SH-SY5Y (cell line): ENCODE data around the gene RAD9A.

Experiments used
- GATA2 ChIP-seq: IDR thresholded peaks from 2 replicates; pipeline ENCODE4 v1.6.1; 2011; ENCODE audit warnings: mild to moderate bottlenecking, low read depth, low read length
- GATA3 ChIP-seq: IDR thresholded peaks from 2 replicates; pipeline ENCODE4 v1.6.1; 2011; ENCODE audit warnings: low read depth, mild to moderate bottlenecking, low read length, moderate library complexity

DNA sequence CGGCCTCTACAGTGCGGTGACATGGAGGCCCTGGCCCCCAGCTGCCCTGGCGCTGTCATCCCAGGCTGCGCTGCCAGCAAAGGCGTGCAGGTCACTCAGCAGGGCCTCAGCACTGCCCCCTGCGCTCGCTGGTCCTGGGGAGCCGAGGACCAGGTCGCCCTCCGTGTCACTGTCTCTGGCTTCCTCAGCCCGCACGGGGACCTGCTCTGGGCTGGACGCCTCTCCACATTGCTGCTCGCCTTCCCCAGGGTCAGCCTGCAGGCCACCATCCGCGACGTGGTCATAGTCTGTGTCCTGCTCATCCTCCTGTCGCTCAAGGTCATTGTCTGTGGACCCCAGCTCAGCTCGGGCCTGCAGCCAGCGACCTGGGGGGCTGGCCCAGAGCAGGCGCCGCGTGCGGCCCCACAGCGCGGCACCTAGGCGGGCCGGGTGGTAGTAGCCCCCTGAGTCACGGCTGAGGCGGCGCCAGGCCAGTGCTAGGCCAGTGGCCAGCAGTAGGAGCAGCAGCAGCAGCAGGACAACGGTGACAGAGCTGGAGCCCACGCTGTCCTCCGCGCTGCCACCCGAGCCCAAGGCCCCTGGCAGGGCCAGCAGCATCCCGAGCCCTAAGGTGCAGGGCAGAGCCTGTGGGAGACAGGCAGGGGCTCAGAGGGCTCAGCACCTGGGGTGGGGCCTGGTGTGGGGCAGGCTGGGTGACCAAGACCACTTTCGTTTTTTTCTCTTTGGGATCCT is 44.1 kb downstream of the RAD9A start:
- TF ChIP-seq GATA3 (no peak), GATA2 (no peak)
